OCI-LY7 (cell line): ENCODE measurements around the gene DIMT1.

Experiments
- EZH2phosphoT487 ChIP-seq: fragments of 200-600 bp; sonication (generic); IDR thresholded peaks from 2 replicates; pipeline ENCODE4 v1.6.1; 2018; ENCODE audit warnings: low read depth, borderline replicate concordance, mild to moderate bottlenecking, mixed run types, antibody characterized with exemption, low read length, moderate library complexity, mixed read lengths
- TF ChIP-seq, protein P1 (sequence below): fragments of 200-600 bp; sonication (generic); conservative IDR thresholded peaks from 2 replicates; pipeline ENCODE4 v1.5.1; 2014; ENCODE audit warnings: mild to moderate bottlenecking, antibody characterized with exemption, low read length, moderate library complexity, mixed read lengths

DNA sequence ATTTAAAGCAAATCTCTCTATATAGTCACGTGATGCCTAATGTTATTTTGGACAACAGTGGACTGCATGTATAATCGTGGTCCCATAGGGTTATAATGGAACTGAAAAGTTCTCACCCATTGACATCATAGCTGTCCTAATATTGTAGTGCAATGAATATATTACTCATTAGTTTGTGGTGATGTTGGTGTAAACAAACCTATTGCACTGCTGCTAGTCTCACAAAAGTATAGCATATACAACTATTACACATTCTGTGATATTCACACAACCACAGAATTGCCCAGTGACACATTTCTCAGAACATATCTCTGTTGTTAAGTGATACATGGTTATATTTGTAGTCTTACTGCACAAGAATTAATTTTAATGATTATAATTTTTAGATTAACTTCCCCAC, 46.6 kb upstream of the DIMT1 start:
- TF ChIP-seq, protein P1, sequence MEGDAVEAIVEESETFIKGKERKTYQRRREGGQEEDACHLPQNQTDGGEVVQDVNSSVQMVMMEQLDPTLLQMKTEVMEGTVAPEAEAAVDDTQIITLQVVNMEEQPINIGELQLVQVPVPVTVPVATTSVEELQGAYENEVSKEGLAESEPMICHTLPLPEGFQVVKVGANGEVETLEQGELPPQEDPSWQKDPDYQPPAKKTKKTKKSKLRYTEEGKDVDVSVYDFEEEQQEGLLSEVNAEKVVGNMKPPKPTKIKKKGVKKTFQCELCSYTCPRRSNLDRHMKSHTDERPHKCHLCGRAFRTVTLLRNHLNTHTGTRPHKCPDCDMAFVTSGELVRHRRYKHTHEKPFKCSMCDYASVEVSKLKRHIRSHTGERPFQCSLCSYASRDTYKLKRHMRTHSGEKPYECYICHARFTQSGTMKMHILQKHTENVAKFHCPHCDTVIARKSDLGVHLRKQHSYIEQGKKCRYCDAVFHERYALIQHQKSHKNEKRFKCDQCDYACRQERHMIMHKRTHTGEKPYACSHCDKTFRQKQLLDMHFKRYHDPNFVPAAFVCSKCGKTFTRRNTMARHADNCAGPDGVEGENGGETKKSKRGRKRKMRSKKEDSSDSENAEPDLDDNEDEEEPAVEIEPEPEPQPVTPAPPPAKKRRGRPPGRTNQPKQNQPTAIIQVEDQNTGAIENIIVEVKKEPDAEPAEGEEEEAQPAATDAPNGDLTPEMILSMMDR: no peak
- TF ChIP-seq EZH2phosphoT487: no peak
